K562 (cell line): ENCODE measurements around the gene LENEP. TPM values are rescaled to one million over a fixed set of nuclear protein-coding genes. Genes with fewer than 3 reads are reported as not detected.

Experiments
- ATAC-seq: fragments of 200-7000 bp; cut with Tn5 transposase; 3 replicates; pipeline ENCODE4 v1.9.1; 2020; ENCODE audit warnings: moderate library complexity
- BruUV-seq: library from RNA; stranded (reverse); fragments of 400-500 nt; replicated peaks from 2 replicates; lab custom pipeline; 2021; lab: Mats Ljungman, UMichigan
- CTCF ChIA-PET: fragments of 300-600 bp; formaldehyde crosslinking; extraction: SDS; loops from one replicate; lab custom pipeline; 2021; ENCODE audit warnings: low intra/inter-chr PET ratio; lab: Yijun Ruan, JAX
- POLR2A ChIA-PET: fragments of 300-600, 350-650 bp; sonication (Branson Sonifier 250); formaldehyde crosslinking; extraction: SDS; loops from one replicate; lab custom pipeline; 2021; ENCODE audit warnings: antibody characterized with exemption, inconsistent platforms; lab: Yijun Ruan, JAX
- DNase-seq, 4 experiments: peaks; one replicate each; pipeline versions ENCODE4 v3.0.0 to v3.0.0-alpha.2; 2011 to 2018; ENCODE audit warnings: low spot score in 3 of 4, mixed read lengths in 3 of 4; ENCODE audit errors: extremely low read depth in 1 of 4
- FAIRE-seq: peaks from 2 replicates; lab custom pipeline; 2011; peaks lifted over from hg19 to GRCh38; lab: Jason Lieb, UNC
- H2AFZ ChIP-seq: 2 replicates; pipeline ENCODE4 v1.6.0; 2011; ENCODE audit warnings: low read depth, low read length, control low read depth, inconsistent platforms
- H3K27ac ChIP-seq: fragments of 200-600 bp; 3 replicates; pipeline ENCODE4 v1.8.0; 2011; ENCODE audit warnings: low read depth, mild to moderate bottlenecking, control low read depth, inconsistent platforms, low read length, moderate library complexity, mixed read lengths; ENCODE audit errors: extremely low read depth
- H3K27me3 ChIP-seq, 2 experiments: fragments of 300-600 bp in 1 of 2; 2 replicates in 1 of 2; 3 replicates in 1 of 2; pipeline versions ENCODE4 v1.6.0 to v1.8.0; 2011; ENCODE audit warnings: inconsistent platforms in 2 of 2, low read length in 2 of 2, mild to moderate bottlenecking in 1 of 2, mixed read lengths in 1 of 2, moderate library complexity in 1 of 2; ENCODE audit not compliant: control insufficient read depth in 2 of 2, insufficient read depth in 2 of 2
- H3K36me3 ChIP-seq: fragments of 300-600 bp; 3 replicates; pipeline ENCODE4 v1.8.0; 2011; ENCODE audit warnings: mild to moderate bottlenecking, low read length, inconsistent platforms; ENCODE audit not compliant: control insufficient read depth, insufficient read depth
- H3K4me1 ChIP-seq, 2 experiments: fragments of 200-600 bp in 1 of 2; replicated peaks in 1 of 2; 2 replicates in 1 of 2; 3 replicates in 1 of 2; pipeline versions ENCODE4 v1.5.1 to v1.8.0; 2011; ENCODE audit warnings: inconsistent platforms in 2 of 2, low read length in 2 of 2, mild to moderate bottlenecking in 1 of 2, mixed read lengths in 1 of 2, moderate library complexity in 1 of 2; ENCODE audit not compliant: control insufficient read depth in 2 of 2, insufficient read depth in 2 of 2
- H3K4me2 ChIP-seq: 2 replicates; pipeline ENCODE4 v1.6.1; 2011; ENCODE audit warnings: low read length, control low read depth, inconsistent platforms, mixed read lengths; ENCODE audit not compliant: insufficient read depth
- H3K4me3 ChIP-seq: fragments of 200-600 bp; sonication (generic), shearing (Covaris generic); 2 replicates; pipeline ENCODE4 v1.5.1; 2016; ENCODE audit warnings: control low read depth, inconsistent platforms
- H3K79me2 ChIP-seq: fragments of 200-600 bp; 3 replicates; pipeline ENCODE4 v1.8.0; 2011; ENCODE audit warnings: low read length, inconsistent platforms; ENCODE audit not compliant: control insufficient read depth, insufficient read depth
- H3K9ac ChIP-seq, 2 experiments: 2 replicates each; pipeline versions ENCODE4 v1.6.0 to v1.6.1; 2011; ENCODE audit warnings: low read depth in 2 of 2, low read length in 2 of 2, control low read depth in 1 of 2, inconsistent platforms in 1 of 2, mild to moderate bottlenecking in 1 of 2, mixed read lengths in 1 of 2; ENCODE audit not compliant: insufficient read depth in 1 of 2
- H3K9me1 ChIP-seq: one replicate; pipeline ENCODE4 v1.6.0; 2011; ENCODE audit warnings: inconsistent platforms, mild to moderate bottlenecking, low read length, moderate library complexity; ENCODE audit not compliant: control insufficient read depth, insufficient read depth
- H3K9me3 ChIP-seq: replicated peaks from 2 replicates; pipeline ENCODE4 v1.5.1; 2011; ENCODE audit warnings: low read depth, low read length, inconsistent platforms; ENCODE audit not compliant: control insufficient read depth, insufficient read depth
- H4K20me1 ChIP-seq: replicated peaks from 2 replicates; pipeline ENCODE4 v1.6.1; 2011; ENCODE audit warnings: low read length, inconsistent platforms, mixed read lengths; ENCODE audit not compliant: control insufficient read depth, insufficient read depth
- ZBTB9 ChIP-seq: fragments of 450-650 bp; formaldehyde crosslinking; IDR thresholded peaks from 2 replicates; pipeline ENCODE4 v1.4.0; 2020; ENCODE audit warnings: mild to moderate bottlenecking, moderate library complexity
- ZFP36 ChIP-seq: fragments of 150-350 bp; IDR thresholded peaks from 2 replicates; pipeline ENCODE4 v1.6.1; 2018; ENCODE audit warnings: low read length, low read depth; ENCODE audit not compliant: partially characterized antibody
- WGBS: fragments of 100-300 bp; shearing (Covaris generic); methylation state at CpG from one replicate; pipeline ENCODE4 v1.1.6; 2016; ENCODE audit warnings: low coverage, mixed read lengths; ENCODE audit not compliant: insufficient coverage; ENCODE audit errors: missing lambda C conversion rate; 5-methylcytosine and 5-hydroxymethylcytosine counted together
- in situ Hi-C: fragments of 300-500 bp; cut with MboI; formaldehyde crosslinking; loops from 4 replicates; pipeline ENCODE4 v1.15.0; 2018; ENCODE audit warnings: inconsistent platforms, mixed read lengths
- intact Hi-C: fragments of 100-400 bp; cut with micrococcal nuclease; formaldehyde crosslinking; loops from 2 replicates; pipeline ENCODE4 v1.14.2; 2022
- polyA plus RNA-seq, 8 experiments: library from polyadenylated mRNA; depleted of rRNA in 4 of 8; stranded (reverse) in 5 of 8; unstranded in 3 of 8; fragments of >200 nt; fragmentation: Nextera tagmentation in 2 of 8; fragmentation: Illumina TruSeq in 1 of 8; extraction: Ambion mirVana in 2 of 8; extraction: Trizol in 1 of 8; gene quantifications; 2 replicates each; pipeline versions ENCODE4 v1.2.1 to v1.2.3, GENCODE V29; 2011 to 2014; ENCODE audit warnings: inconsistent platforms in 1 of 8, missing spikeins in 1 of 8
- total RNA-seq, 7 experiments: library from RNA; depleted of rRNA in 6 of 7; stranded (reverse); fragments of >200 nt in 6 of 7; fragmentation: Illumina TruSeq in 2 of 7; extraction: Trizol in 2 of 7; gene quantifications; 2 replicates each; pipeline versions ENCODE4 v1.2.1 to v1.2.3, GENCODE V29; 2011 to 2021; ENCODE audit warnings: low replicate concordance in 1 of 7

The LENEP gene
- total and polyA plus RNA-seq, 9 of the 15 experiments (the other 6 are each of a cell fraction or from before 2014, with no cell fraction given), result 0.23 to 0.87 (median 0.67) TPM; not detected in 5

- ChIA-PET POLR2A (interaction anchor here (0.6 to 1.0 kb wide), 4 partner anchors 9 to 409 kb away, joined by 3 to 4 read pairs (median 4); partner anchors contain the start of gene SHC1), CTCF (interaction anchor here (0.7 to 1.4 kb wide), 2 partner anchors 117 to 386 kb away, joined by 4 read pairs; no protein-coding TSS in a partner anchor)
- BruUV-seq, result TSS peak; percentile 65
- H4K20me1 ChIP-seq, result 0 out of 2 replicates have a peak, but pooled peaks cover 3% of the 10 kb centered on the region
- no peak overlapping the region for H2AFZ ChIP-seq
- TF ChIP-seq ZBTB9 (CRISPR knock-in tag), result no peak
- TF ChIP-seq ZFP36, result peak; percentile 92
- FAIRE-seq, result no peak
- in situ Hi-C loops, result no loop called here
- H3K36me3 ChIP-seq, result no peaks in the 10 kb centered on the region; the same call in 2 of the 3 replicates
- ATAC-seq, result no peak
- H3K27ac ChIP-seq, result no peak overlapping the region
- no peaks in the 10 kb centered on the region for H3K9me1 ChIP-seq
- 60% methylated on average over 14 of the region's 15 CpGs for WGBS
- no peaks in the 10 kb centered on the region for H3K9me3 ChIP-seq
- no peak for DNase-seq
- no peak overlapping the region for H3K4me2 ChIP-seq
- H3K4me1 ChIP-seq, result peaks cover 25 to 53% of the 10 kb centered on the region in 2 experiments; a peak in 4 of 5 replicates
- no peaks in the 10 kb centered on the region for H3K79me2 ChIP-seq
- H3K4me3 ChIP-seq, result no peak overlapping the region
- no peaks in the 10 kb centered on the region for H3K27me3 ChIP-seq
- intact Hi-C loops, result no loop called here
- H3K9ac ChIP-seq, result peak overlapping the region in 1 of 2 experiments; percentile 81; a peak in 1 of 4 replicates
Observed at GRCh38 chr1:154945160-154945961, 48.0 kb upstream of the LENEP start.
